OCI-LY3 (cell line): ENCODE measurements around the gene PHF24.

Experiments
- H2AFZ ChIP-seq: fragments of 200-600, 300-600 bp; shearing (Covaris generic); 2 replicates; pipeline ENCODE4 v1.6.0; 2014; ENCODE audit warnings: antibody characterized with exemption, low read depth, low read length
- H3K27ac ChIP-seq: fragments of 200-600, 300-600 bp; sonication (generic); 2 replicates; pipeline ENCODE4 v1.5.1; 2014; ENCODE audit warnings: mild to moderate bottlenecking, low read length, moderate library complexity, mixed read lengths
- H3K27me3 ChIP-seq: fragments of 200-600, 300-600 bp; sonication (generic); 2 replicates; pipeline ENCODE4 v1.6.1; 2014; ENCODE audit warnings: low read depth, low read length, mixed read lengths
- H3K36me3 ChIP-seq: fragments of 200-600, 300-600 bp; sonication (generic); replicated peaks from 2 replicates; pipeline ENCODE3; 2014; ENCODE audit warnings: low read depth, low read length, mixed read lengths
- H3K4me1 ChIP-seq: fragments of 300-600, 200-600 bp; sonication (generic); 2 replicates; pipeline ENCODE4 v1.6.1; 2014; ENCODE audit warnings: low read length, mixed read lengths
- H3K4me2 ChIP-seq: fragments of 200-600, 300-600 bp; sonication (generic); 2 replicates; pipeline ENCODE4 v1.6.1; 2014; ENCODE audit warnings: low read length, mixed read lengths
- H3K4me3 ChIP-seq: fragments of 300-600, 200-600 bp; sonication (generic); 2 replicates; pipeline ENCODE4 v1.5.1; 2014; ENCODE audit warnings: antibody characterized with exemption, mild to moderate bottlenecking, low read length, moderate library complexity
- H3K79me2 ChIP-seq: fragments of 300-600, 200-600 bp; shearing (Covaris generic); 2 replicates; pipeline ENCODE4 v1.6.1; 2014; ENCODE audit warnings: mild to moderate bottlenecking, low read length, mixed read lengths
- H3K9ac ChIP-seq: fragments of 300-600, 200-600 bp; shearing (Covaris generic); 2 replicates; pipeline ENCODE4 v1.6.0; 2014; ENCODE audit warnings: mild to moderate bottlenecking, low read length, moderate library complexity
- H3K9me3 ChIP-seq: fragments of 200-600, 300-600 bp; shearing (Covaris generic); 2 replicates; pipeline ENCODE4 v1.6.1; 2014; ENCODE audit warnings: low read length, mixed read lengths; ENCODE audit not compliant: insufficient read depth
- H4K20me1 ChIP-seq: fragments of 200-600, 300-600 bp; sonication (generic); 2 replicates; pipeline ENCODE4 v1.6.1; 2016; ENCODE audit warnings: low read length, mixed read lengths; ENCODE audit not compliant: insufficient read depth
- CTCF ChIP-seq: fragments of 200-600, 300-600 bp; sonication (generic); IDR thresholded peaks from 2 replicates; pipeline ENCODE4 v1.5.1; 2014; ENCODE audit warnings: antibody characterized with exemption, low read length, low read depth
- EZH2phosphoT487 ChIP-seq: fragments of 200-600 bp; shearing (Covaris generic); IDR thresholded peaks from 2 replicates; pipeline ENCODE4 v1.6.1; 2018; ENCODE audit warnings: antibody characterized with exemption, mixed run types, low read depth

The PHF24 gene

GRCh38 chr9:34963552-34963951 is 5.5 kb downstream of the PHF24 start:
- Histone ChIP-seq H3K79me2 (no peaks in the 10 kb centered on the region), H3K4me3 (no peak overlapping the region), H3K27me3 (peaks cover 68% of the 10 kb centered on the region), H3K9ac (no peak overlapping the region), H3K4me1 (no peaks in the 10 kb centered on the region), H3K27ac (no peak overlapping the region), H2AFZ (no peak overlapping the region), H3K9me3 (no peaks in the 10 kb centered on the region), H4K20me1 (no peaks in the 10 kb centered on the region), H3K36me3 (no peaks in the 10 kb centered on the region), H3K4me2 (no peak overlapping the region)
- TF ChIP-seq CTCF (no peak), EZH2phosphoT487 (no peak)

- TF ChIP-seq EZH2phosphoT487 (no peak), CTCF (no peak)
- no peak overlapping the region for H2AFZ ChIP-seq
- H4K20me1 ChIP-seq = no peaks in the 10 kb centered on the region
- H3K4me1 ChIP-seq = no peaks in the 10 kb centered on the region
- no peak overlapping the region for H3K9ac ChIP-seq
- no peaks in the 10 kb centered on the region for H3K9me3 ChIP-seq
- H3K27ac ChIP-seq = no peak overlapping the region
- H3K79me2 ChIP-seq = no peaks in the 10 kb centered on the region
- H3K36me3 ChIP-seq = no peaks in the 10 kb centered on the region
- H3K4me3 ChIP-seq = no peak overlapping the region
- H3K4me2 ChIP-seq = no peak overlapping the region
- H3K27me3 ChIP-seq = peaks cover 59% of the 10 kb centered on the region
These were observed 6.4 kb downstream of the PHF24 start for GRCh38 chr9:34964458-34964857.

GRCh38 chr9:34971146-34971811 is 13.2 kb downstream of the PHF24 start:
- Histone ChIP-seq H3K27me3 (peaks cover 12% of the 10 kb centered on the region; the same call in 1 of the 2 replicates), H3K4me2 (no peak overlapping the region), H3K4me3 (no peak overlapping the region), H3K27ac (no peak overlapping the region), H2AFZ (no peak overlapping the region), H3K79me2 (no peaks in the 10 kb centered on the region), H3K9me3 (no peaks in the 10 kb centered on the region), H3K9ac (no peak overlapping the region), H4K20me1 (no peaks in the 10 kb centered on the region), H3K4me1 (no peaks in the 10 kb centered on the region), H3K36me3 (no peaks in the 10 kb centered on the region)
- TF ChIP-seq EZH2phosphoT487 (no peak), CTCF (no peak)

- no peaks in the 10 kb centered on the region for H3K79me2 ChIP-seq
- no peak overlapping the region for H3K9ac ChIP-seq
- TF ChIP-seq EZH2phosphoT487 = no peak
- TF ChIP-seq CTCF = no peak
These were observed 16.6 kb downstream of the PHF24 start for GRCh38 chr9:34974664-34975063.

More at GRCh38 chr9:34974664-34975063, 16.6 kb downstream of the PHF24 start:
- no peaks in the 10 kb centered on the region for H3K9me3 ChIP-seq
- peaks cover 13% of the 10 kb centered on the region for H3K27me3 ChIP-seq
- H3K4me3 ChIP-seq = no peak overlapping the region
- no peak overlapping the region for H3K27ac ChIP-seq
- no peaks in the 10 kb centered on the region for H3K4me1 ChIP-seq
- no peaks in the 10 kb centered on the region for H4K20me1 ChIP-seq
- no peak overlapping the region for H2AFZ ChIP-seq
- no peaks in the 10 kb centered on the region for H3K36me3 ChIP-seq
- H3K4me2 ChIP-seq = no peak overlapping the region
